HFFc6 (cell line): ENCODE results near the gene PAK1. TPM values are rescaled to one million over a fixed set of nuclear protein-coding genes. Genes with fewer than 3 reads are reported as not detected.

Experiments
- DNase-seq: peaks from one replicate; pipeline ENCODE4 v3.0.0-alpha.2; 2018
- H3K27ac Mint-ChIP-seq: 2 replicates; pipeline ENCODE4 v1.8.0; 2020; ENCODE audit warnings: mild to moderate bottlenecking, mixed read lengths
- H3K27me3 Mint-ChIP-seq: 2 replicates; pipeline ENCODE4 v1.8.0; 2021; ENCODE audit warnings: mild to moderate bottlenecking, moderate library complexity, mixed read lengths; ENCODE audit not compliant: insufficient read depth
- H3K36me3 Mint-ChIP-seq: 2 replicates; pipeline ENCODE4 v1.8.0; 2021; ENCODE audit warnings: low read depth, mixed read lengths
- H3K4me1 Mint-ChIP-seq: 2 replicates; pipeline ENCODE4 v1.8.0; 2020; ENCODE audit warnings: low read depth, mixed read lengths
- H3K4me3 Mint-ChIP-seq: 2 replicates; pipeline ENCODE4 v1.8.0; 2020; ENCODE audit warnings: mild to moderate bottlenecking, moderate library complexity, mixed read lengths
- H3K9me3 Mint-ChIP-seq: 2 replicates; pipeline ENCODE4 v1.8.0; 2020; ENCODE audit warnings: mild to moderate bottlenecking, mixed read lengths
- CTCF ChIP-seq: fragments of 200-600 bp; sonication (generic); IDR thresholded peaks from 2 replicates; pipeline ENCODE4 v1.5.0; 2021; ENCODE audit warnings: antibody characterized with exemption, mild to moderate bottlenecking
- total RNA-seq, 6 experiments: library from RNA; stranded (reverse); fragmentation: NEBNext Ultra II Directional; extraction: Animal tissue kit (Norgen Biotek cat#: 25700); gene quantifications; 2 replicates in 1 of 6; 3 replicates in 5 of 6; pipeline ENCODE4 v1.2.3, GENCODE V29; 2021

The PAK1 gene
- total RNA-seq, 6 experiments from 2014 or later, result 41.7 to 52.2 (median 48.8) TPM

- DNase-seq, result no peak
- Mint-ChIP-seq H3K36me3 (no peaks in the 10 kb centered on the region), H3K4me3 (no peak overlapping the region), H3K27ac (no peak overlapping the region), H3K4me1 (peaks cover 6% of the 10 kb centered on the region; the same call in 1 of the 2 replicates), H3K27me3 (peaks cover 44% of the 10 kb centered on the region), H3K9me3 (no peaks in the 10 kb centered on the region)
- TF ChIP-seq CTCF, result peak; percentile 61
Observed at GRCh38 chr11:77468527-77468926, 5.4 kb downstream of the PAK1 start.

GRCh38 chr11:77467993-77468392 lies 5.9 kb downstream of the PAK1 start:
- Mint-ChIP-seq H3K27ac (no peak overlapping the region), H3K36me3 (no peaks in the 10 kb centered on the region), H3K4me1 (peaks cover 6% of the 10 kb centered on the region; the same call in 1 of the 2 replicates), H3K9me3 (no peaks in the 10 kb centered on the region), H3K27me3 (peaks cover 44% of the 10 kb centered on the region), H3K4me3 (no peak overlapping the region)
- no peak for TF ChIP-seq CTCF
- DNase-seq, result no peak

- H3K4me3 Mint-ChIP-seq, result no peak overlapping the region
- no peak overlapping the region for H3K27ac Mint-ChIP-seq
- no peaks in the 10 kb centered on the region for H3K9me3 Mint-ChIP-seq
- no peaks in the 10 kb centered on the region for H3K36me3 Mint-ChIP-seq
- TF ChIP-seq CTCF, result no peak
- no peak for DNase-seq
- peaks cover 37% of the 10 kb centered on the region for H3K27me3 Mint-ChIP-seq
- H3K4me1 Mint-ChIP-seq, result peaks cover 6% of the 10 kb centered on the region; the same call in 1 of the 2 replicates
Observed at GRCh38 chr11:77467233-77467632, 6.7 kb downstream of the PAK1 start.

- Mint-ChIP-seq H3K4me3 (no peak overlapping the region), H3K4me1 (peaks cover 9% of the 10 kb centered on the region), H3K36me3 (no peaks in the 10 kb centered on the region), H3K27ac (no peak overlapping the region), H3K27me3 (peaks cover 21% of the 10 kb centered on the region), H3K9me3 (no peaks in the 10 kb centered on the region)
- no peak for DNase-seq
- no peak for TF ChIP-seq CTCF
Observed at GRCh38 chr11:77457340-77457739, 16.6 kb downstream of the PAK1 start.

- no peak for TF ChIP-seq CTCF
- no peaks in the 10 kb centered on the region for H3K9me3 Mint-ChIP-seq
- H3K4me3 Mint-ChIP-seq, result no peak overlapping the region
- no peak for DNase-seq
- peaks cover 24% of the 10 kb centered on the region for H3K27me3 Mint-ChIP-seq
- H3K27ac Mint-ChIP-seq, result no peak overlapping the region
- peaks cover 9% of the 10 kb centered on the region for H3K4me1 Mint-ChIP-seq
- no peaks in the 10 kb centered on the region for H3K36me3 Mint-ChIP-seq
Observed at GRCh38 chr11:77455740-77456139, 18.2 kb downstream of the PAK1 start.
